ENCODE results near the gene TTLL8. TPM values are rescaled to one million over a fixed set of nuclear protein-coding genes. Genes with fewer than 3 reads are reported as not detected.

TTLL8 gene
- total RNA-seq, 6 experiments from 2014 or later = not detected

- Histone ChIP-seq H3K36me3 (no peaks in the 10 kb centered on the region), H3K27me3 (no peaks in the 10 kb centered on the region), H3K4me3 (no peak overlapping the region), H3K4me1 (no peaks in the 10 kb centered on the region), H3K27ac (no peak overlapping the region), H3K9me3 (no peaks in the 10 kb centered on the region)
- WGBS (ENCODE audit: insufficient coverage, low coverage, low lambda C conversion rate, missing lambda C conversion rate) = 83% methylated on average over 8 of the region's 29 CpGs
- TF ChIP-seq, protein P1, sequence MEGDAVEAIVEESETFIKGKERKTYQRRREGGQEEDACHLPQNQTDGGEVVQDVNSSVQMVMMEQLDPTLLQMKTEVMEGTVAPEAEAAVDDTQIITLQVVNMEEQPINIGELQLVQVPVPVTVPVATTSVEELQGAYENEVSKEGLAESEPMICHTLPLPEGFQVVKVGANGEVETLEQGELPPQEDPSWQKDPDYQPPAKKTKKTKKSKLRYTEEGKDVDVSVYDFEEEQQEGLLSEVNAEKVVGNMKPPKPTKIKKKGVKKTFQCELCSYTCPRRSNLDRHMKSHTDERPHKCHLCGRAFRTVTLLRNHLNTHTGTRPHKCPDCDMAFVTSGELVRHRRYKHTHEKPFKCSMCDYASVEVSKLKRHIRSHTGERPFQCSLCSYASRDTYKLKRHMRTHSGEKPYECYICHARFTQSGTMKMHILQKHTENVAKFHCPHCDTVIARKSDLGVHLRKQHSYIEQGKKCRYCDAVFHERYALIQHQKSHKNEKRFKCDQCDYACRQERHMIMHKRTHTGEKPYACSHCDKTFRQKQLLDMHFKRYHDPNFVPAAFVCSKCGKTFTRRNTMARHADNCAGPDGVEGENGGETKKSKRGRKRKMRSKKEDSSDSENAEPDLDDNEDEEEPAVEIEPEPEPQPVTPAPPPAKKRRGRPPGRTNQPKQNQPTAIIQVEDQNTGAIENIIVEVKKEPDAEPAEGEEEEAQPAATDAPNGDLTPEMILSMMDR (IDR thresholded peaks at IDR 0.05) = no peak
- no peak for TF ChIP-seq POLR2A (IDR thresholded peaks at IDR 0.05)
- ATAC-seq = no peak
- intact Hi-C loops (cut with DNase I) = no loop called here
- DNase-seq = no peak
These were observed 33.1 kb upstream of the TTLL8 start for GRCh38 chr22:50091092-50091768.

- no peak for TF ChIP-seq POLR2A (IDR thresholded peaks at IDR 0.05)
- TF ChIP-seq, protein P1 (IDR thresholded peaks at IDR 0.05) = no peak
- Histone ChIP-seq H3K4me1 (no peaks in the 10 kb centered on the region), H3K27me3 (no peaks in the 10 kb centered on the region), H3K9me3 (no peaks in the 10 kb centered on the region), H3K4me3 (no peak overlapping the region), H3K27ac (no peak overlapping the region), H3K36me3 (no peaks in the 10 kb centered on the region)
- DNase-seq (no peak), ATAC-seq (no peak)
- 91% methylated on average over 11 of the region's 22 CpGs for WGBS (ENCODE audit: insufficient coverage, low coverage, low lambda C conversion rate, missing lambda C conversion rate)
- intact Hi-C loops (cut with DNase I) = no loop called here
These were observed 32.3 kb upstream of the TTLL8 start for GRCh38 chr22:50090412-50090714.

GRCh38 chr22:50089682-50090411, 31.7 kb upstream of the TTLL8 start, which contains the start of gene MOV10L1:
TSS of gene MOV10L1 (plus strand) at chr22:50090006. CDS start at chr22:50090089, 83 bp downstream.
- peak in 1 of 3 donors; percentile 66 for DNase-seq
- H3K4me3 ChIP-seq = no peak within 1 kb of the TSS
- intact Hi-C loops (cut with DNase I) = no loop called here
- 63% methylated on average over 23 of the region's 83 CpGs for WGBS (ENCODE audit: insufficient coverage, low coverage, low lambda C conversion rate, missing lambda C conversion rate)
- H3K4me1 ChIP-seq = no peaks in the 10 kb centered on the region
- TF ChIP-seq POLR2A (IDR thresholded peaks at IDR 0.05) = no peak
- TF ChIP-seq, protein P1 (IDR thresholded peaks at IDR 0.05) = no peak
- H3K27ac ChIP-seq = no peak within 1 kb of the TSS
- ATAC-seq = peak in 3 of 4 donors; percentile 14 to 43 (median 43)
- H3K36me3 ChIP-seq = no peaks in the 10 kb centered on the region
- no peaks in the 10 kb centered on the region for H3K27me3 ChIP-seq
- H3K9me3 ChIP-seq = no peaks in the 10 kb centered on the region

DNA sequence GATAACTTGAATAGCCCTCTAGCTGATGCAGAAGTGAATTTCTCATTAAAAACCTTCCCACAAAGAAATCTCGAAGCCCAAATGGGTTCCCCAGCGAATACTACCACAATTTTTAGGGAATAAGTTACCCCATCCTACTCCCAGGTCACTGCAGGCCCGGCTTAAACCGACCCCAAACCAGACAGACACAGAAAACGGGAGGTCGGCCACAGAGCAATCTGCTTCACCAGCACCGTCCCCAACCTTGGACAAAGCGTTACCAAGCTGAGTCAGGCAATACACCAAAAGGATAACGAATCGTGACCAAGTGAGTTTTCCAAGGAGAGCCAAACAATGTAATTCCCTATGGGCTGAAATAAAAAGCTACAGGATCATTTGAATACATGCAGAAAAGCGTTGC, 31.1 kb upstream of the TTLL8 start:
- Histone ChIP-seq H3K4me3 (no peak overlapping the region), H3K36me3 (no peaks in the 10 kb centered on the region), H3K9me3 (no peaks in the 10 kb centered on the region), H3K4me1 (no peaks in the 10 kb centered on the region), H3K27ac (no peak overlapping the region), H3K27me3 (no peaks in the 10 kb centered on the region)
- 73% methylated on average over 8 of the region's 11 CpGs for WGBS (ENCODE audit: insufficient coverage, low coverage, low lambda C conversion rate, missing lambda C conversion rate)
- intact Hi-C loops (cut with DNase I) = no loop called here
- no peak for ATAC-seq
- DNase-seq = no peak
- TF ChIP-seq, protein P1 (IDR thresholded peaks at IDR 0.05) = no peak
- TF ChIP-seq POLR2A (IDR thresholded peaks at IDR 0.05) = no peak
